MM.1S (cell line): ENCODE measurements around the gene WHRN.

ENCODE experiments used
- DNase-seq: peaks from one replicate; pipeline ENCODE4 v3.0.0-alpha.2; 2015
- H2AFZ ChIP-seq: fragments of 300-600 bp; sonication (generic); 2 replicates; pipeline ENCODE4 v1.6.0; 2016; ENCODE audit warnings: antibody characterized with exemption, low read length
- H3F3A ChIP-seq: fragments of 300-600 bp; sonication (generic); 2 replicates; pipeline ENCODE4 v1.6.1; 2016; ENCODE audit warnings: mild to moderate bottlenecking, antibody characterized with exemption, low read length, moderate library complexity, mixed read lengths; ENCODE audit not compliant: insufficient read depth
- H3K27ac ChIP-seq: fragments of 300-600 bp; sonication (generic); 2 replicates; pipeline ENCODE4 v1.5.1; 2016; ENCODE audit warnings: mild to moderate bottlenecking, low read length
- H3K27me3 ChIP-seq: fragments of 300-600 bp; sonication (generic); replicated peaks from 2 replicates; pipeline ENCODE4 v1.6.0; 2016; ENCODE audit warnings: low read length; ENCODE audit not compliant: insufficient read depth
- H3K36me3 ChIP-seq: fragments of 300-600 bp; sonication (generic); replicated peaks from 2 replicates; pipeline ENCODE4 v1.6.1; 2016; ENCODE audit warnings: mild to moderate bottlenecking, low read length, mixed read lengths; ENCODE audit not compliant: insufficient read depth
- H3K4me1 ChIP-seq: fragments of 300-600 bp; sonication (generic); 2 replicates; pipeline ENCODE4 v1.6.1; 2016; ENCODE audit warnings: low read length, mixed read lengths
- H3K4me2 ChIP-seq: fragments of 300-600 bp; sonication (generic); 2 replicates; pipeline ENCODE4 v1.6.0; 2016; ENCODE audit warnings: low read depth, low read length
- H3K4me3 ChIP-seq: fragments of 300-600 bp; sonication (generic); 2 replicates; pipeline ENCODE4 v1.5.1; 2016; ENCODE audit warnings: low read length, mixed read lengths
- H3K79me2 ChIP-seq: fragments of 300-600 bp; sonication (generic); 2 replicates; pipeline ENCODE4 v1.6.1; 2016; ENCODE audit warnings: mixed run types, low read length, mixed read lengths
- H3K9ac ChIP-seq: fragments of 300-600 bp; sonication (generic); 2 replicates; pipeline ENCODE4 v1.6.1; 2016; ENCODE audit warnings: low read length, mixed read lengths
- H3K9me2 ChIP-seq: fragments of 300-600 bp; sonication (generic); replicated peaks from 2 replicates; pipeline ENCODE4 v1.6.1; 2016; ENCODE audit warnings: mild to moderate bottlenecking, low read length, mixed read lengths; ENCODE audit not compliant: insufficient read depth
- H3K9me3 ChIP-seq: fragments of 300-600 bp; sonication (generic); replicated peaks from 2 replicates; pipeline ENCODE4 v1.6.1; 2016; ENCODE audit warnings: mild to moderate bottlenecking, low read length, mixed read lengths; ENCODE audit not compliant: insufficient read depth
- H4K20me1 ChIP-seq: fragments of 300-600 bp; sonication (generic); 2 replicates; pipeline ENCODE4 v1.6.1; 2016; ENCODE audit warnings: mild to moderate bottlenecking, low read length, moderate library complexity, mixed read lengths; ENCODE audit not compliant: insufficient read depth
- CTCF ChIP-seq: fragments of 300-600 bp; sonication (generic); IDR thresholded peaks from 2 replicates; pipeline ENCODE4 v1.5.1; 2016; ENCODE audit warnings: antibody characterized with exemption, low read length, mixed read lengths
- EZH2 ChIP-seq: fragments of 300-600 bp; sonication (generic); optimal IDR thresholded peaks from 2 replicates; pipeline ENCODE3; 2017; ENCODE audit warnings: low read depth, mild to moderate bottlenecking, antibody characterized with exemption, low read length, mixed read lengths
- EZH2phosphoT487 ChIP-seq: fragments of 300-600 bp; sonication (generic); IDR thresholded peaks from 2 replicates; pipeline ENCODE4 v1.6.1; 2018; ENCODE audit warnings: antibody characterized with exemption, low read length

WHRN gene

GRCh38 chr9:114408645-114409044, 96.6 kb downstream of the WHRN start:
- Histone ChIP-seq H3K79me2 (no peaks in the 10 kb centered on the region), H3K4me1 (no peaks in the 10 kb centered on the region), H3F3A (no peaks in the 10 kb centered on the region), H3K4me3 (no peak overlapping the region), H2AFZ (no peak overlapping the region), H3K9me2 (no peaks in the 10 kb centered on the region), H3K27me3 (no peaks in the 10 kb centered on the region), H4K20me1 (no peaks in the 10 kb centered on the region), H3K4me2 (no peak overlapping the region), H3K27ac (no peak overlapping the region), H3K36me3 (no peaks in the 10 kb centered on the region), H3K9me3 (no peaks in the 10 kb centered on the region), H3K9ac (no peak overlapping the region)
- DNase-seq = no peak
- TF ChIP-seq EZH2 (no peak), EZH2phosphoT487 (no peak), CTCF (no peak)

DNA sequence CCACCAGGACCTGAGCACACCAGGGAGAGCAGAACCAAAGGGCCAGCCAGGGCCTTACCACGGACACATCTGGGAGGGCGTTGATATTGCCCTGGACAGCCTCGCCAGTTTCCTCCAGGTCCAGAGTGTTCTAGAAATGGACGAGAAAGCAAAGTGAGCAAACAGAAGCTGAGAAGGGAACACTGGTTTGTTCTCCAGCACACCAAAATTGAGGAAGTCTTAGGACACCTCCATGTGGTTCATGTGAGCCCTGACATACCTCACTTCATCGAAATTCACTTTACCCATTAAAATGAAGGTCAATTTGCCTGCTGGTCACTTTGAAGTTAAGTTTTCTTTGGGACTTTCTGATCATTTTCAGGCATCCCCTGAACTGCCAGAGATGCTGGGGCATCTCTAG, 97.4 kb downstream of the WHRN start:
- no peaks in the 10 kb centered on the region for H3K27me3 ChIP-seq
- H3K4me1 ChIP-seq = no peaks in the 10 kb centered on the region
- no peaks in the 10 kb centered on the region for H3K9me3 ChIP-seq
- no peak overlapping the region for H3K9ac ChIP-seq
- no peaks in the 10 kb centered on the region for H3F3A ChIP-seq
- no peak overlapping the region for H3K27ac ChIP-seq
- no peaks in the 10 kb centered on the region for H4K20me1 ChIP-seq
- H3K9me2 ChIP-seq = no peaks in the 10 kb centered on the region
- H3K4me2 ChIP-seq = no peak overlapping the region
- no peaks in the 10 kb centered on the region for H3K79me2 ChIP-seq
- H2AFZ ChIP-seq = no peak overlapping the region
- no peaks in the 10 kb centered on the region for H3K36me3 ChIP-seq
- DNase-seq = no peak
- TF ChIP-seq CTCF = no peak
- TF ChIP-seq EZH2phosphoT487 = no peak
- no peak for TF ChIP-seq EZH2
- H3K4me3 ChIP-seq = no peak overlapping the region

DNA sequence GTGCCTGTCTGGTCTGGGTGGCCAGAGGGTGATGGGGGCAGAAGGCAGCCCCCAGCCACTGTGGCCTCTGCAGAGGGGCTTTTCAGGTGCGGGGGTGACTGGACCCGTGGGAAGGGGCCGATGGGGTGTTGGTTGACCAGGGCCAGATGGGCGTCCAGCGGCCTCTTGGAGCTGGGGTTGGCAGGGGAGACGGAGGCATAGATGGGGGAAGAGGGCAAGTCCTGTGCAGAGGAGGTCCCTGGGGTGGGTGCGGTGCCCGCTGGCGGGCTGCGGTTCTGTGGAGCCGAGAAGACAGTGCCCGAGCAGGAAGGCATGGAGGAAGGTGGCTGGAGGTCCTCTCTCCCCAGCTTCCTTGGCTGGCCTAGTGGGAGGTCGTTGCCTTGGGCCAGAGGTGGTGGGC, 98.8 kb downstream of the WHRN start:
- Histone ChIP-seq H3K36me3 (no peaks in the 10 kb centered on the region), H3K4me3 (no peak overlapping the region), H3K9ac (no peak overlapping the region), H2AFZ (no peak overlapping the region), H3K79me2 (no peaks in the 10 kb centered on the region), H3K4me2 (no peak overlapping the region), H4K20me1 (no peaks in the 10 kb centered on the region), H3K27ac (no peak overlapping the region), H3F3A (no peaks in the 10 kb centered on the region), H3K4me1 (no peaks in the 10 kb centered on the region), H3K9me3 (no peaks in the 10 kb centered on the region), H3K27me3 (no peaks in the 10 kb centered on the region), H3K9me2 (no peaks in the 10 kb centered on the region)
- TF ChIP-seq CTCF (no peak), EZH2 (no peak), EZH2phosphoT487 (no peak)
- DNase-seq = no peak
